ENCODE results near the gene OTX1. TPM values are rescaled to one million over a fixed set of nuclear protein-coding genes. Genes with fewer than 3 reads are reported as not detected.

Gene OTX1
- total RNA-seq, 1 experiment from 2014 or later, result 14.4 TPM

DNA sequence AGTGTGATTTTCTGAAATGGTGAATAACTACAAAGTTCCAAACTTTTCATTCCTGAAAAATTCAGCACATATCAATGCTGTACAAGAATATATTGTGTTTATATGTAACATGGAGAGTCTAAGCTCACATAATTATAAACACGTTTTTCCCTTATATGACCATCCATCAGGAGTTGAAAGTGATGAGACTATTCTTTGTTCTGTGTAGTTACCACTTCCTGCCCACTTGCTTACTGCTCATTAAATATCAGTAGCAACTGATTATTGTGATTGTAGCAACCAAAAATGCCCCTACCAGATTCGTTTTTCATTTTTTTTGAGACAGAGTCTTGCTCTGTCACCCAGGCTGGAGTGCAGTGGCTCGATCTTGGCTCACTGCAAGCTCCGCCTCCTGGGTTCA lies 30.8 kb downstream of the OTX1 start:
- Histone ChIP-seq H3K9me3 (no peaks in the 10 kb centered on the region), H3K4me1 (peaks cover 26% of the 10 kb centered on the region), H3K36me3 (ENCODE audit: control insufficient read depth, insufficient read depth, low read length) (no peaks in the 10 kb centered on the region), H3K27me3 (replicated peaks; ENCODE audit: control insufficient read depth, insufficient read depth, low read length) (no peaks in the 10 kb centered on the region), H3K4me3 (ENCODE audit: low read depth, low read length) (no peak overlapping the region)
- no peak overlapping the region for H3K4me3 Mint-ChIP-seq (ENCODE audit: unreplicated experiment)
- TF ChIP-seq, protein P1, sequence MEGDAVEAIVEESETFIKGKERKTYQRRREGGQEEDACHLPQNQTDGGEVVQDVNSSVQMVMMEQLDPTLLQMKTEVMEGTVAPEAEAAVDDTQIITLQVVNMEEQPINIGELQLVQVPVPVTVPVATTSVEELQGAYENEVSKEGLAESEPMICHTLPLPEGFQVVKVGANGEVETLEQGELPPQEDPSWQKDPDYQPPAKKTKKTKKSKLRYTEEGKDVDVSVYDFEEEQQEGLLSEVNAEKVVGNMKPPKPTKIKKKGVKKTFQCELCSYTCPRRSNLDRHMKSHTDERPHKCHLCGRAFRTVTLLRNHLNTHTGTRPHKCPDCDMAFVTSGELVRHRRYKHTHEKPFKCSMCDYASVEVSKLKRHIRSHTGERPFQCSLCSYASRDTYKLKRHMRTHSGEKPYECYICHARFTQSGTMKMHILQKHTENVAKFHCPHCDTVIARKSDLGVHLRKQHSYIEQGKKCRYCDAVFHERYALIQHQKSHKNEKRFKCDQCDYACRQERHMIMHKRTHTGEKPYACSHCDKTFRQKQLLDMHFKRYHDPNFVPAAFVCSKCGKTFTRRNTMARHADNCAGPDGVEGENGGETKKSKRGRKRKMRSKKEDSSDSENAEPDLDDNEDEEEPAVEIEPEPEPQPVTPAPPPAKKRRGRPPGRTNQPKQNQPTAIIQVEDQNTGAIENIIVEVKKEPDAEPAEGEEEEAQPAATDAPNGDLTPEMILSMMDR (IDR thresholded peaks at IDR 0.05; ENCODE audit: insufficient read depth in 1 of 2, low read depth in 1 of 2, low read length in 1 of 2, severe bottlenecking in 1 of 2, unreplicated experiment in 1 of 2), result no peak
- peaks cover 24% of the 10 kb centered on the region for H3K4me1 Mint-ChIP-seq (ENCODE audit: low read depth, unreplicated experiment)
- no peaks in the 10 kb centered on the region for H3K27me3 Mint-ChIP-seq (ENCODE audit: insufficient read depth, unreplicated experiment)
- H3K36me3 Mint-ChIP-seq (ENCODE audit: insufficient read depth, unreplicated experiment), result no peaks in the 10 kb centered on the region
- ChIA-PET CTCF (no interaction called here), POLR2A (no interaction called here)
- no peak overlapping the region for H3K27ac Mint-ChIP-seq (ENCODE audit: unreplicated experiment)
- BruUV-seq (replicated peaks), result no TSS peak
- no peak for DNase-seq
- no peaks in the 10 kb centered on the region for H3K9me3 Mint-ChIP-seq (ENCODE audit: unreplicated experiment)
- intact Hi-C loops (cut with micrococcal nuclease; ENCODE audit: unreplicated experiment), result no loop called here

DNA sequence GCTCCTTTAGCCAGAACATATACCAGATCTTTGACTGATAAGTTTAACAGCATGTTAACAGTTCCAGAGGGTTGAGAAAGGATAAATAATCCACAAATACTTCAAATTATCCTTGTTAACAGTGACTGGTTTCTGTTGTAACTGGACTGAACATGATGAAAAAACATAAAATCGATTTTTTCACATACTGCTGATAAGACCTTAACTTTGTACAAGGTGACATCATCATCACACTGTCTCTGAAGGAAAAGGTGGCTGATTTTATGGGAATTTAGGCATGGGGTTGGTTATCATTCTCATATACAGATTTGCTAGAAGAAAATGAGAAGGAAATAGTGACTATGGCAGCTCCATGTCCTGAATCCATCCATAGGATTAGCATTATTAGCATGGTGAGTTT lies 36.1 kb downstream of the OTX1 start:
- intact Hi-C loops (cut with micrococcal nuclease; ENCODE audit: unreplicated experiment), result no loop called here
- Mint-ChIP-seq H3K4me3 (ENCODE audit: unreplicated experiment) (no peak overlapping the region), H3K4me1 (ENCODE audit: low read depth, unreplicated experiment) (peaks cover 17% of the 10 kb centered on the region), H3K27me3 (ENCODE audit: insufficient read depth, unreplicated experiment) (no peaks in the 10 kb centered on the region), H3K36me3 (ENCODE audit: insufficient read depth, unreplicated experiment) (no peaks in the 10 kb centered on the region), H3K27ac (ENCODE audit: unreplicated experiment) (no peak overlapping the region), H3K9me3 (ENCODE audit: unreplicated experiment) (no peaks in the 10 kb centered on the region)
- TF ChIP-seq, protein P1 (IDR thresholded peaks at IDR 0.05; ENCODE audit: insufficient read depth in 1 of 2, low read depth in 1 of 2, low read length in 1 of 2, severe bottlenecking in 1 of 2, unreplicated experiment in 1 of 2), result no peak
- H3K36me3 ChIP-seq (ENCODE audit: control insufficient read depth, insufficient read depth, low read length), result no peaks in the 10 kb centered on the region
- DNase-seq, result no peak
- ChIA-PET POLR2A (no interaction called here), CTCF (no interaction called here)
- H3K9me3 ChIP-seq, result no peaks in the 10 kb centered on the region
- no TSS peak for BruUV-seq (replicated peaks)
- H3K4me1 ChIP-seq, result peaks cover 9% of the 10 kb centered on the region
- no peak overlapping the region for H3K4me3 ChIP-seq (ENCODE audit: low read depth, low read length)
- H3K27me3 ChIP-seq (replicated peaks; ENCODE audit: control insufficient read depth, insufficient read depth, low read length), result no peaks in the 10 kb centered on the region

DNA sequence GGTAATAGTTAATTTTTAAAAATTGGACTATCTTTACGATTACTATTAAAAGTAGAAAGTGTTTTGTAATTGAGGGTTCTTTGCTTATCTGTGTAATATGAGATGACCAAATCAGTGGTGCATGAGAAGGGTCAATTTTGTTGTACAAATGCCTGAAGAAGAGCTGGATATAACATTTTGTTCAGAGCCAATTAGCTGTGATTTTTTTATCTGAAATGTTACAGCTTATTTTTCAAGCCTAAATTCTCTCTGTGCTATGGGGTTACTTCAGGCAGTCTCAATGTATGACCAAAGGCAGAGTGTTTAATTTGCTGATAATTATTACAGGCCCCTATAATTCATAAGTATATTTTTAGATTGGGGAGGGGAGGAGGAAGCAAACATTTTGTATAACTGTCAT lies 41.8 kb downstream of the OTX1 start:
- Mint-ChIP-seq H3K27ac (ENCODE audit: unreplicated experiment) (no peak overlapping the region), H3K27me3 (ENCODE audit: insufficient read depth, unreplicated experiment) (no peaks in the 10 kb centered on the region), H3K4me1 (ENCODE audit: low read depth, unreplicated experiment) (no peaks in the 10 kb centered on the region), H3K9me3 (ENCODE audit: unreplicated experiment) (no peaks in the 10 kb centered on the region), H3K4me3 (ENCODE audit: unreplicated experiment) (no peak overlapping the region), H3K36me3 (ENCODE audit: insufficient read depth, unreplicated experiment) (no peaks in the 10 kb centered on the region)
- POLR2A ChIA-PET, result no interaction called here
- CTCF ChIA-PET, result no interaction called here
- no peak for DNase-seq
- intact Hi-C loops (cut with micrococcal nuclease; ENCODE audit: unreplicated experiment), result no loop called here
- no peaks in the 10 kb centered on the region for H3K36me3 ChIP-seq (ENCODE audit: control insufficient read depth, insufficient read depth, low read length)
- H3K4me3 ChIP-seq (ENCODE audit: low read depth, low read length), result no peak overlapping the region
- H3K4me1 ChIP-seq, result no peaks in the 10 kb centered on the region
- no peaks in the 10 kb centered on the region for H3K27me3 ChIP-seq (replicated peaks; ENCODE audit: control insufficient read depth, insufficient read depth, low read length)
- H3K9me3 ChIP-seq, result no peaks in the 10 kb centered on the region
- BruUV-seq (replicated peaks), result no TSS peak
- TF ChIP-seq, protein P1 (IDR thresholded peaks at IDR 0.05; ENCODE audit: insufficient read depth in 1 of 2, low read depth in 1 of 2, low read length in 1 of 2, severe bottlenecking in 1 of 2, unreplicated experiment in 1 of 2), result no peak

All from Caco-2 (cell line).